Right ventricle myocardium inferior (tissue), 1 donor: ENCODE data around the gene NGDN. TPM values are rescaled to one million over a fixed set of nuclear protein-coding genes. Genes with fewer than 3 reads are reported as not detected.
"Not testable (repeated sequence)": the region's sequence is repeated elsewhere in the genome, so short reads cannot be mapped to it uniquely, and the experiment has no call there.

ENCODE experiments used
- ATAC-seq: fragments of 200-7000 bp; cut with Tn5 transposase; one replicate; pipeline ENCODE4 v1.9.1; 2020; ENCODE audit warnings: mild to moderate bottlenecking, moderate library complexity
- DNase-seq: peaks from one replicate; pipeline ENCODE4 v3.0.0; 2021; ENCODE audit errors: missing footprints
- intact Hi-C: fragments of 100-400 bp; cut with DNase I; formaldehyde crosslinking; loops from one replicate; pipeline ENCODE4 v1.11.0; 2022
- total RNA-seq: library from RNA; stranded (reverse); fragmentation: NEBNext Ultra II Directional; extraction: Animal tissue kit (Norgen Biotek cat#: 25700); gene quantifications from one replicate; pipeline ENCODE4 v1.2.1, GENCODE V29; 2021
- donor health status: DM: no; HTN: yes; CAD: no; lungs with severe emphysema.

NGDN gene
- total RNA-seq, 1 donor from 2014 or later: 19.8 TPM

GRCh38 chr14:23437133-23438100 is 32.1 kb upstream of the NGDN start:
- DNase-seq (no peak), ATAC-seq (no peak)
- intact Hi-C loops: no loop called here

DNA sequence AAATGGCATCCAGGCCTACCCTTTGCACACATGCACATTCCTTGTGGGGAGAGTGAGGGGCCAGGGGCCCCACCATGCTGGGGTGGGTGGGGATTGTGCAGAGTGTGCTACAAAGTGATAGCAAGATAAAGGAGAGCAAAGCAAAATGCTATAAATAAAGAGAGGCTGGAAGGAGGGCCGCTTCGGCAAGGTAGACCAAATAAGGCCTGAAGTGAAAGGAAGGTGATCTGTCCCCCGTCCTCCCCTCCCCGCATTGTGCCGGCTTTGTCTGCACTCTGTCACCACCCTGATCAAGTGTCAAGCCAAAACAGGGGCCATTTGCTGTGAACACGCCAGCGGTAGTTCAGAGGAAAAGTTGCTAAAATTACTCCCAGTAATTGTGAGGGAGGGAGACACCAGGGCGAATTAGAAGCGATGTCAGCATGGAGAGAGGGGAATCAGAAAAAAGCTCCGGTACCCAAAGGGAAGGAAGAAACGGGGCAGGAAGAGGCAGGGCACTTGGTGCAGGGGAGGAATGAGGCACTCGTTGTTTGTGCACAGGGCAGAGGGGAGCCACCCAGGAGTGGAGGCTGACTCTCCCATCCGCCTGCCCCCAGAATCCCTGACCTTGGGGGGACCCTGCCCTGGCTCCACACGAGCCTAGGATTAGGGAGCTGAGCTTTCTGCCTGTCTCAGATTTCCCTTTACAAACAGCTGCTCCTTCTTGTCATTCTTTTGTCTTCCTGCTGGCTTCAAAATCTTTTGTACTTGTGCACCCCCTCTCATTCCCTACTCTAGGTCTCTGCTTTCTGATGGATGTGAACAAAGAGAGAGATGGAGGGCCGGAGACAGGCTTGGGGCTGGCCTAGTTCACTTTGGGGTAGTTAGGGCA is 31.2 kb upstream of the NGDN start:
- intact Hi-C loops: no loop called here
- DNase-seq: no peak
- ATAC-seq: peak; percentile 68

- ATAC-seq (no peak), DNase-seq (no peak)
- intact Hi-C loops: no loop called here
Measured at GRCh38 chr14:23439107-23439835, 30.2 kb upstream of the NGDN start.

DNA sequence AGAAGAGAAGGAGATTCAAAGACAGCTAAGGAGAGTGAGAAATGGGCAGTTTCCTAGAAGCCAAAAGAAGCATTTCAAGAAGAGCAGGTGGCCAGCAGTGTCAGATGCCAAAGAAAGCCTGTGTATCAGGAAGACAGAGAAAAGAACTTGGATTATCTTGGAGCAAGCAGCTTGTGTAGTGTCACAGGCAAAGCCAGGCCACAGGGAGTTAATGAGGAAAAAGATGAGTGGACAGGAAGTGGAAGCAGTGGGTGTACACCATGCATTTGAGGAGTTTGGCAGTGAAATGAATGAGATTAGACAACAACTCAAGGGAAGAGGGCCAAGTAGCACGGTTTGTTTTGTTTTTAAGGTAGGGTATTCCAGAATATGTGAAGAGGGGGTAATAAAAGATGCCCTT is 28.4 kb upstream of the NGDN start:
- no peak for ATAC-seq
- no peak for DNase-seq
- intact Hi-C loops: no loop called here

- DNase-seq: no peak
- intact Hi-C loops: loop anchor here (1.0 kb wide), 2 partner anchors 8 to 34 kb away; partner anchors contain the start of gene MYH7
- ATAC-seq: peak; percentile 62
Measured at GRCh38 chr14:23442721-23443356, 26.7 kb upstream of the NGDN start.

DNA sequence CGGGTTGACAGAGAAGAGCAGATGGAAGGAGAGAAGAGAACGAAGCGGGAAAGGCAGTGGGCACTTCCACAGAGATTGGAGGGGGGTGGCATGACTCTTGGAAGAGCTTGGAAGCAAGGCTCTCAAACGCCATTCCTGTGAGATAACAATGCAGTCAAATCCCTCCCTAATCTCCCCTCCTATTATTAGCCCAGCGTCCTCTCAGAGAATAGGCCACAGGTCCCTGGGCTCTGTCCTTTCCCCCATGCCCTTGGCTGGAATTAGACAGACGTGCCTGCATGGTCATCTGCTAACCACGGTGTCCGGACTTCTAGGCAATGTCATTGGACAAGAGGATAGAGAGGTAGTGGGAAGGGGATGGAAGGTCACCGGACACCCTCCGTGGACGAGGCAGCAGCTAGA is 26.1 kb upstream of the NGDN start:
- DNase-seq (no peak), ATAC-seq (peak; percentile 83)
- intact Hi-C loops: loop anchor here (1.0 kb wide), 1 partner anchor 8 kb away; the partner anchor contains the start of gene MYH7

GRCh38 chr14:23443881-23444280 is 25.6 kb upstream of the NGDN start:
- no peak for ATAC-seq
- intact Hi-C loops: loop anchor here (1.0 kb wide), 1 partner anchor 9 kb away; the partner anchor contains the start of gene MYH7
- no peak for DNase-seq

DNA sequence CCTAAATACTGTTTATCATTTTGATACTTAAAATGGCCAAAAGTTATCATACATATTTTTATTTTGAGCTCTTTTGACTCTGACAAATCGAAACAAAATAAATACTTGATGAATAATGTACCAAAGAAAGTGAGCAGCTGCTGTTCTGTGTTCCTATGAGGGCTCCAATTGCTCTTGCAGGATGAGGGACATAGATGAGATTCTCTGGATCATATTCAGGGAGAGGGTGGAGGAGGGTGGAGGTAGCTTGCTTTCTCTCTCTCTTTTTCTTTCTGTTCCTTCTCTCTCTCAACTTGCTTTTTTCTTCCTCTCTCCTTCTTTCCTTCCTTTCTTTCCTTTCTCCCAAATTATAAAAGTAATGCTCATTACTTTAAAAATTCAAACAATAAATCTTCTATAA is 25.2 kb upstream of the NGDN start:
- intact Hi-C loops: no loop called here
- ATAC-seq (peak; percentile 40), DNase-seq (no peak)

GRCh38 chr14:23445773-23446172 is 23.7 kb upstream of the NGDN start:
- no peak for DNase-seq
- intact Hi-C loops: loop anchor here (5.0 kb wide), 1 partner anchor 118 kb away; no protein-coding TSS in a partner anchor

DNA sequence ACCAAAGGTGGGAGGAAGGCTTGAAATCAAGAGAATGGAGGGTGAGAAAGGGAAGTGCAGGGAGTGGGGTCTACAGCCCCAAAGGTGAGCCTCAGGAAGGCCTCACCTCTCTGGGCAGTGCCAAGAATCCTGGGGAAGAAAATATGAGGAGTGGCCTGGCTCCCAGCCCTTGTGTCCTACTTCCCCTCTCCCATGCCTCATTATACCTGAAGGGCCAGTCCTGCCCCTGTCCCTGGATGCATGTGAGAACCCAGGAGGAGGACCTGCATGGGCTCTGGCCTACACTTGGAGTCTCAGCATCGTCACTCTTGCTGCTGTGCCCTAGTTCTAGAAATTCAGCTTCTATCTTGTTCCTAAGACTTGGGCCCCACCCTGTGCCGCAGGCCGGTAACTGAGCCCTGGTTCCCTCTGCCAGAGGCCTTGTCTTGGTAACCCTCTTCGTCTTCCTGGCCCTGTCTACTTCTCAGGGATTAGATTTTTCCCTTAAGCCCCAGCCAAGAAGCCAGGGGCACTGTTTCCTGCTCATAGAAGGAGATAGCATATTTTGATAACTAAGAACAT is 23.1 kb upstream of the NGDN start:
- intact Hi-C loops: loop anchor here (5.0 kb wide), 1 partner anchor 119 kb away; no protein-coding TSS in a partner anchor
- DNase-seq: no peak
- ATAC-seq: peak; percentile 27

More at GRCh38 chr14:23445773-23446172, 23.7 kb upstream of the NGDN start:
- no peak for ATAC-seq

DNA sequence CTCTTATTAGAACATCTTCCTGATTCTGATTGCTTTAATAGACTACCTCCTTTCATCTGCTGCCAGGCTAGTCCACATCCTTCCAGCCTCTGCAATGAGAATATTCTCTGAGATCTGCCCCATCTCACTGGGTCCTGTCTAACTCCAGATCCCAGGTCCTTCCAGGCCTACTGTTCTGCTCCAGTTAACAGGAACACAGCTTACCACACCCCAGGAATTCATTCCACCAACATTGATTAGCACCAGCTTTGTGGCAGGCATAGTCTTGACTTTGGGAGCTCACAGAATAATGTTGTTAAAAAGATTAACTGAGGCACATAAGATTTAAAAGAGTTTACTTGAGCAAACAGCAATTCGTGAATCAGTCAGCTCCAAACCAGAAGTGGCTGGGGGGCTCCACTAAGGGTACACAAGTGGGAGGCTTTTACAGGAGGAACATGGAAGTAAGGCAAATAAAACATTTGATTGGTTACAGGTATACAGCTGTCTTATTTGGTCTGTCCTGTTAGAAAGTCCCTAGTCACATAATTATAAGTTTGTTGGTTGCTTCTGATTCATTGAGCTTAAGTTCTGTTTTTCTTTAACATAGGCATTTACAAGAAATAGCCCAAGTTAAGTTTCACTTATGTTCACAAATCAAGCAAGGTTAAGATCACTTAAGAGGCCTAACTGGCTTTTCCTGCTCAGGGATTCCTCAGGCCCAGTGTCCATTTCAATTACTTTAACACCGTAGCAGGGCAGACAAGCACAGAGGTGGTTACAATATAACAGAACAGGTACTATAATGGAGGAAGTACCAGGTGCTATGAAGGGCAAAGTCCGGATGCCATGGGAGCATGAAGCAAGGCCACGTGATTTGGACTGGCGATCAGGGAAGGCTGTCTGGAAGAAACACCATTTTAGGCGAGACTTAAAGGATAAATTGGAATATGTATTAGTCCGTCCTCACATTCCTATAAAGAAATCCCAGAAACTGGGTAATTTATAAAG is 21.8 kb upstream of the NGDN start:
- intact Hi-C loops: loop anchor here (5.0 kb wide), 1 partner anchor 120 kb away; no protein-coding TSS in a partner anchor
- DNase-seq (no peak), ATAC-seq (no peak)

- DNase-seq: no peak
- intact Hi-C loops: loop anchor here (5.0 kb wide), 1 partner anchor 122 kb away; no protein-coding TSS in a partner anchor
- no peak for ATAC-seq
Measured at GRCh38 chr14:23449314-23449713, 20.2 kb upstream of the NGDN start.

- intact Hi-C loops: no loop called here
- no peak for ATAC-seq
- no peak for DNase-seq
Measured at GRCh38 chr14:23450379-23450778, 19.1 kb upstream of the NGDN start.

DNA sequence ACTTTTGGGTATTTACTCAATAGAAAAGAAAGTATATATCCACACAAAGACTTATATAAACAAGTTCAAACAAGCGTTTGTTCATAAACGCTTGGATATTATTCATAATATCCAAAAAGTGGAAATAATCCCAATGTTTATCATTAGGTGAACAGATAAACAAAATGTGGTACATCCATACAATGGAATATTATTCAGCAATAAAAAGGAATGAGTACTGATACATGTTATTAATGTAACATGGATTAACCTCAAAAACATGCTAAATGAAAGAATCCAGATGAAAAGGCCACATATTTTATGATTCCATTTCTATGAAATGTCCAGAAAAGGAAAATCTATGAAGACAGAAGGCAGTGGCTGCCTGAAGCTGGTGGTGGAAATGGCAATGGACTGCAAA is 17.3 kb upstream of the NGDN start:
- intact Hi-C loops: no loop called here
- ATAC-seq (no peak), DNase-seq (no peak)

DNA sequence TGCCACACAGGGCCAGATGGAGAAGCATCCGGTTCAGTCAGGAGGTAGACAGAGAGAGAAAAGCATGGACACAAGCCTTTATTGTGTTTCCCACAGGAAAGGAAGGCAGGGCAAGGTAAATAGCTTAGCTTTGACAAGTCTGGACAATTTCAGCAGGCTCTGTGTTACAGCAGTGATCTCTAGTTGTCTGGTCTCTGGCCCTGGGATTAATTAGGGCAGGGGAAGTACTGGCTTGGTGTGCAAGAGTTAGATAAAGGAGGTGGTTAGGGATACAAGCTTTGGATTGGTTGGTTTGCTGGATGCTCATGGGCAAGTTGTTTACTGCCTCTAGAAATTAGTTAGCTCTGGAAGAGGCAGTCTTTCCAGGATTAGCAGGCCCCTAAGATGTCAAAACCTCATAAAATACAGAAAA is 15.1 kb upstream of the NGDN start:
- DNase-seq (no peak), ATAC-seq (no peak)
- intact Hi-C loops: no loop called here

DNA sequence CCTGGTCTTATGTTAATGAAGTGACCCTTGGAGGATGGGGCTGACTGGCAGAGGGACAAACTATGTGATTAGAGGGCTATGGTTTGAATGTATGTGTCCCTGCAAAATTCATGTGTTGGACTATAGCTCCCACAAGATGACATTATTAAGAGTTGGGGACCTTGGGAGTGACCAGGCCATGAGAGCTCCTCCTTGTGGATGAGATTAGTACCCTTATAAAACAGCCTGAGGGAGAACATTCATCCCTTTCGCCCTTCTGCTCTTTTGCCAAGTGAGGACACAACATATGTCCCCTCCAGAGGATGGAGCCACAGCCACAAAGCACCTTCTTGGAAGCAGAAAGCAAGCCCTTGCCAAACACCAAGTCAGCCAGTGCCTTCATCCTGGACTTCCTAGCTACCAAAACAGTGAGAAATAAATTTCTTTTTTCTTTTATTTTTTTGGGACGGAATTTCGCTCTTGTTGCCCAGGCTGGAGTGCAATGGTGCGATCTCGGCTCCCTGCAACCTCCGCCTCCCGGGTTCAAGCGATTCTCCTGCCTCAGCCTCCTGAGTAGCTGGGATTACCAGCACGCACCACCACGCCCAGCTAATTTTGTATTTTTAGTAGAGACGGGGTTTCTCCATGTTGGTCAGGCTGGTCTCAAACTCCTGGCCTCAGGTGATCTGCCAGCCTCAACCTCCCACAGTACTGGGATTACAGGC is 12.5 kb upstream of the NGDN start:
- intact Hi-C loops: not testable (repeated sequence)

More for the DNA sequence above, 12.5 kb upstream of the NGDN start:
- DNase-seq: not testable (repeated sequence)
- peak; percentile 64 for ATAC-seq
